H1 (cell line): Measurements from ENCODE around the gene SH3RF3. TPM values are rescaled to one million over a fixed set of nuclear protein-coding genes. Genes with fewer than 3 reads are reported as not detected.

Source experiments
- NANOG ChIP-seq: IDR thresholded peaks from 2 replicates; pipeline ENCODE4 v1.6.1; 2011; ENCODE audit warnings: low read length, low read depth, mild to moderate bottlenecking, inconsistent platforms; ENCODE audit not compliant: insufficient read depth, poor library complexity, severe bottlenecking
- polyA plus RNA-seq, 7 experiments: library from polyadenylated mRNA; depleted of rRNA in 3 of 7; stranded (reverse) in 5 of 7; unstranded in 2 of 7; fragments of >200 nt in 5 of 7; fragments of 200-250 nt in 2 of 7; gene quantifications; 1 replicate in 5 of 7; 2 replicates in 1 of 7; 4 replicates in 1 of 7; pipeline versions ENCODE4 v1.2.1 to v1.2.3, GENCODE V29; 2011 to 2013; ENCODE audit warnings: missing spikeins in 2 of 7, mixed read lengths in 2 of 7
- total RNA-seq: library from RNA; stranded (reverse); fragmentation: NEBNext Ultra II Directional; extraction: Animal tissue kit (Norgen Biotek cat#: 25700); gene quantifications from 2 replicates; pipeline ENCODE4 v1.2.1, GENCODE V29; 2021

Gene SH3RF3
- total and polyA plus RNA-seq, 2 of the 8 experiments (the other 6 are each of a cell fraction or from before 2014, with no cell fraction given) = 0.11 to 0.65 TPM

DNA sequence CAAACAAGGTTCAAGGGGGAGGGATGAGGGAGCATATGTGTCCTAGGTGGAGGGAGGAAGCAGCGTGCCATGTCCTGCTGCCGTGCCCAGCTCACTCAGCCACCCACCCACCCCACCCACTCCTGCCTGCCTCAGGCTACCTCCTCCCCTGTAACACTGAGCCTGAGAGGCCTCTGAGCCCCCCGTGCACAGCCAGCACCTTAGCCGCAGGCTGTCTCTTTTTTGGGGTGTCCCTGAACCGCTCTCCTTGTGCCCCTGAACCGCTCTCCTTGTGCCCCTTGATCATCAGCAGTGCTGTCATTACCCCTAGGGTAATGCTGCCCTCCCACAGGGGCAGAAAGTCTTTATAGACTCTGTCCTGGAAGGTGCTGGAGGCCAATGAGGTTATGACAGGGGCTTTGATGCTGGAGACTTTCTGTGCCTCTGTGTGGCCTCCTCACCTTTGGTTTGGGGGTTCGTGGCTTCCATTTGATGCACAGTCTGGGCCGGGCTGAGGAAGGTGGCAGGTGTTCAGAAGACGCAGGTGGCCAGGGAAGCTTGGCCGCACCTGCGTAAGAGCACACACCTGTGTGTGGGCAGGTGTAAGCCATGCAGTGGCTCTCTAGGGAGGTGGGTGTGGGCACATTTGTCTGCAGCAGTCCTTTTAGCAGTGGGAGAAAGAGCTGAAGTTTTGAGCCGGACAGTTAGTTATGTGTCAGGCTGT lies 344.8 kb downstream of the SH3RF3 start (continued):
- TF ChIP-seq NANOG = no peak
